ENCODE measurements around the gene TMEM272.

- TF ChIP-seq RFX5 (IDR thresholded peaks at IDR 0.05; ENCODE audit: low read depth, low read length) = no peak
- TF ChIP-seq RCOR1 (IDR thresholded peaks at IDR 0.05; ENCODE audit: insufficient replicate concordance, low read length) = no peak
- no peak for TF ChIP-seq POLR2A (IDR thresholded peaks at IDR 0.05; ENCODE audit: low read depth, low read length)
- TF ChIP-seq RAD21 (IDR thresholded peaks at IDR 0.05; ENCODE audit: low read length) = no peak
Observed at GRCh38 chr13:51837016-51837415, 8.0 kb downstream of the TMEM272 start.
